ENCODE measurements around the gene HOXA4.

HOXA4 gene

DNA sequence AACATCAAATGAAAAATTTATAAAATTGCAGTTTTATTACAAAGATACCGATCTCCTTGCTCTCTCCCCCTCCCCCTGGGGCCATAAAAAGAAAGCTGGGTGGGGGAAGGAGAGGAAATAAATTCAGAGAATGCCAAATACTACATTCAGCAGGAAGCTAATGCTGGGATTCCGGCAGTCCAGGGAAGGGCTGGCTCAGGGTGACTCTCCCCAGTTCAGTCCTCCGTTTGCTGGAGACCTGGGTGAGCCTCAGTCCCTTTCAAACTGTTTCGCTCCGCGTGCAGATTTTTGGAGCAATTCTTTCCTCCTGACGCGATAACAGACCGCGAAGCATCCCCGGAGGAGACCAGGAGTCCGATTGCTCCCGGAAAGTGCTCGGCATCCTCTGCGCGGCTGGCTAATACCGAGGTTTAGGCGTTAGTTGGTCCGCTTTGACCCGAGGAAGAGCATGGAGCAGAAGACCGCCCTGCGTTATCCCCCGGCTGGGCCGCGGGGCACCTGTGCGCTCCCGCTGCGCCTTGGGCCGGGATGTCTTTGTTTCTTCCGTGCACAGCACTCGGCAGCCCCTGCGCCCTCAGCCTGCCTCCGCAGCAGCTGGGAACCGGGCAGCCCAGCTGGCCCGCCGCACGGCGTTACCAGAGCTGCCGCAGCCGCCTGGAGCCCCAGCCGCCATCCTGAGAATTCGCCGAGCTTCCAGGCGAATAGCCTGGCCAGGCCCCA, 24.2 kb downstream of the HOXA4 start:
- TF ChIP-seq CTCF (IDR thresholded peaks at IDR 0.05; ENCODE audit: low read depth, low read length, missing control alignments) = no peak
- DNase-seq (ENCODE audit: extremely low read depth, low read depth) = no peak
- no peak overlapping the region for H3K4me3 ChIP-seq (replicated peaks; ENCODE audit: low read depth, low read length)

DNA sequence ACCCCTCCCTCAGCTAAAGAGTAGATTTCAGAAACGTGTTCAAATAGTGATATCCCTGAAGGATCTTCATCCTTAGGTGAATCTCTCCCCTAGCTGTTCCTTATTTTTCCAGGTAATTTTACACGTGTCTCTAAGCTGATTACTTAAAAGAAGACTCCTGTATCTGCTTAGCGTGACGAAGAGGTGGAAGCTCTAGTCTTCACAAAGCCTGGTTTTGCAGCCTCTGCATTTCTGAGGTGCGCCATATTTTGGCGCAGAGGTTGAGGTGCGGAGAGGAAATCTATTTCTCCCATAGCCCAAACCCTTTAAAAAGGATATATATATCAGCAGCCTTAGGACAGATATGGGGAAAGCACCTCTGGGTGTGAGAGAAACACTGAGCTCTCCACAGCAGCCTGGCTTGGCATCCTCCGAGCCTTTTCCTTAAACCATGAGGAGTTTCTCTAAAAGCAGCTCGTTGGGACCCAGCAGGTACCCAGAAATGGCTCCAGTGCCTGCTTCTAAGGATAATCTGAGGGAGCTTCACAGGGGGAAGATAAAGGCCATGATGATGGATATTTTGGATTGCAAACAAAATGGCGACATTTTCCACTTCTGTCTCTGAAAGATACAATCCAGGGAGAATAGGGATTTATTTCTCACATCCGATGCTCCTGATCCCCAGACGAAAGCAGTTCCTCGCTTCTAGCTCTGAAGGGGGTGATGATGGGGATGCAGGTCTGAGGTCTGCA, 25.1 kb downstream of the HOXA4 start:
- no peak overlapping the region for H3K4me3 ChIP-seq (replicated peaks; ENCODE audit: low read depth, low read length)
- TF ChIP-seq CTCF (IDR thresholded peaks at IDR 0.05; ENCODE audit: low read depth, low read length, missing control alignments) = no peak
- no peak for DNase-seq (ENCODE audit: extremely low read depth, low read depth)

DNA sequence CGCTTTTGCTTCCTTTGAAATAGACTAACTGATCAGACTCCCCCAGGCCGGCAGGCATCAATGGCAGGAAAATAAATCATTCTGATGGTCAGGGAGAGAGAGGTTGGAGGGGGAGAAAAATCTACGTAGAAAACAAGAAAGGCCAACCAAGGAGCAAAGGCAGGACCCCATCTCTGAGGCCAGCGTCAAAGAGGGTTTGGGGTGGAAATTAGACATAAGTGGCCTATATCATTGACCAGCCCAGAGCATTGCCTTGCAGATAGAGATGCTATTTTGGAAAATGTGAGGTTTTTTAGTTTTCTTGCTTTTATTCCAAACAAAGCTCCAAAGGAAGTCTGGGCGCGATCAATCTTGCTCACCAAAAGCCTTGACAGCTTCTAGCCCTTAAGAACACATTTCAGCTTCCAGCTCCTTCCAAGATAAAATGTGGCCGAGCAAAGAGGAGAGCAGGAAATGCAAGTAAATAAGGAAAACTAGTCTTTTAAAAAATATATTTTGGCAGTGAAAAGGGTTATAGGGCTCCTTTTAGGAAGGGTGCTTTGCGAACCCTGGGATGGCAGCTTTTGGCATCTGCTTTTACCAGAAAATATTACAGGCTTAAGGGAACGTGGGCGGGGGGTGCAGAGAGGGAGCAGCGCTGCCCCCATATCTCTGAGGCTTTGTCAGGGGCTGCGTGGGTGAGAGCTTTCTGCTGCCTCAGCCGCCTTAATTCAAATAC, 26.1 kb downstream of the HOXA4 start:
- H3K4me3 ChIP-seq (replicated peaks; ENCODE audit: low read depth, low read length) = no peak overlapping the region
- no peak for TF ChIP-seq CTCF (IDR thresholded peaks at IDR 0.05; ENCODE audit: low read depth, low read length, missing control alignments)
- no peak for DNase-seq (ENCODE audit: extremely low read depth, low read depth)

- TF ChIP-seq CTCF (IDR thresholded peaks at IDR 0.05; ENCODE audit: low read depth, low read length, missing control alignments) = no peak
- H3K4me3 ChIP-seq (replicated peaks; ENCODE audit: low read depth, low read length) = no peak overlapping the region
- no peak for DNase-seq (ENCODE audit: extremely low read depth, low read depth)
These were observed 26.9 kb downstream of the HOXA4 start for GRCh38 chr7:27103489-27104226.

DNA sequence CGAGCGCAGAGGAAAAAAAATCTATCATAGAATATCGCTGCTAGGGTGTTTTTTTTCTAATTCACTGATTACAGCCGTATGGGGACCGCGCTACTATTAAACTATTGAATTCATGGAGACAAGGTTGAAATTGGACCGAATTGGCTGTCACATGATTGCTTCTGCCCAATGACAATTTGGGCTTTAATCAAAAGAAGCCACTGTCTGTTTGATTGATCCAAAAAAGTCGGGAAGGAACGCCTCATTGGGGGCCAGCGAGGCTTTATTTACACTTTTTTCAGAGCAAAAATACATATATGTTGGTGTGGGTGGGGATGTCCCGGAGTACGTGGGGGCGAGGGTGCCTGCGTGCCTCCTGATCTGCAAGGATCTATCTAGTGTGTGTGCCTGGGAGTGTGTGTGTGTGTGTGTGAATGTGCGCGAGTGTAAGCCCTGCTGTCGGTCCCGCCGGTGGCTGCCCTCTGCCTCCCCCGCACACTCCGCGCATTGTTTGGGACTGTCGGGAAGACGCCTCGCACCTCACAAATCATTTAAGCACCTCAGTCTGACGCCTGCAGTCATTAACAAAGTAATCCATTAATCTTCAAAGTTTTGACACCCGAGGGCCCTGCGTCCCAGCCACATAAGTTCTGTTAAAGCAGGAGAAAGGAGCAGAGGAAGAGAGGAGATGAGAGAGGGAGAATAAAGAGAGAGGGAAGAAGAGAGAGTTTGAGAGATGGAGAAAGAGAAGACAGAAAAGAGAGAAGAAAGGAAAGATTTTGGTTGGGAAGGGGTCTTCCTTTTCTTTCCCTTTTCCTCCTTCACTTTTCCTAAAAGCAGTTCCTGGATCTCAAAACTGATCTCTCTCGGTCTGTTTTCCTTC, 27.7 kb downstream of the HOXA4 start, which contains the start of gene HOXA2:
Gene HOXA2 (minus strand): TSS at position 103 of the 862 bp plus-strand sequence. CDS start 183 bp downstream, outside the sequence.
- no peak within 1 kb of the TSS for H3K4me3 ChIP-seq (replicated peaks; ENCODE audit: low read depth, low read length)

More for the DNA sequence above, 27.7 kb downstream of the HOXA4 start, which contains the start of gene HOXA2:
- no peak for DNase-seq (ENCODE audit: extremely low read depth, low read depth)
- no peak for TF ChIP-seq CTCF (IDR thresholded peaks at IDR 0.05; ENCODE audit: low read depth, low read length, missing control alignments)

Measured in HFF-Myc (cell line).